Activated naive CD8-positive, alpha-beta T cell (primary cell): ENCODE measurements around the gene CTXN3.

Experiments used
- H3K27ac Mint-ChIP-seq: one replicate; pipeline ENCODE4 v1.8.0; 2021; ENCODE audit warnings: mixed read lengths
- H3K27me3 Mint-ChIP-seq: one replicate; pipeline ENCODE4 v1.8.0; 2021; ENCODE audit warnings: mixed read lengths
- H3K36me3 Mint-ChIP-seq: one replicate; pipeline ENCODE4 v1.8.0; 2021; ENCODE audit warnings: mixed read lengths
- H3K4me1 Mint-ChIP-seq: one replicate; pipeline ENCODE4 v1.8.0; 2021; ENCODE audit warnings: low read depth, mixed read lengths
- H3K4me3 Mint-ChIP-seq: one replicate; pipeline ENCODE4 v1.8.0; 2021; ENCODE audit warnings: mild to moderate bottlenecking, mixed read lengths
- H3K9me3 Mint-ChIP-seq: one replicate; pipeline ENCODE4 v1.8.0; 2021; ENCODE audit warnings: low read depth, mixed read lengths

CTXN3 gene

GRCh38 chr5:127649018-127649439 lies at the start of gene CTXN3:
Gene CTXN3, plus strand, starts transcription at chr5:127649082. Its CDS starts 8,440 bp downstream, at chr5:127657522.
- Mint-ChIP-seq H3K9me3 (no peaks in the 10 kb centered on the region), H3K27me3 (peaks cover 3% of the 10 kb centered on the region), H3K27ac (no peak within 1 kb of the TSS), H3K36me3 (no peaks in the 10 kb centered on the region), H3K4me1 (no peaks in the 10 kb centered on the region), H3K4me3 (no peak within 1 kb of the TSS)

- no peaks in the 10 kb centered on the region for H3K36me3 Mint-ChIP-seq
- H3K27ac Mint-ChIP-seq: no peak overlapping the region
- peaks cover 17% of the 10 kb centered on the region for H3K4me1 Mint-ChIP-seq
- peaks cover 6% of the 10 kb centered on the region for H3K27me3 Mint-ChIP-seq
- no peak overlapping the region for H3K4me3 Mint-ChIP-seq
- H3K9me3 Mint-ChIP-seq: no peaks in the 10 kb centered on the region
These were observed 49.6 kb upstream of the CTXN3 start for GRCh38 chr5:127599320-127599719.

GRCh38 chr5:127599847-127600246 lies 49.0 kb upstream of the CTXN3 start:
- Mint-ChIP-seq H3K27ac (no peak overlapping the region), H3K4me1 (peaks cover 17% of the 10 kb centered on the region)

GRCh38 chr5:127601111-127601510 lies 47.8 kb upstream of the CTXN3 start:
- no peak overlapping the region for H3K4me3 Mint-ChIP-seq
- H3K4me1 Mint-ChIP-seq: peaks cover 8% of the 10 kb centered on the region
- H3K9me3 Mint-ChIP-seq: no peaks in the 10 kb centered on the region
- H3K27me3 Mint-ChIP-seq: peaks cover 6% of the 10 kb centered on the region
- H3K27ac Mint-ChIP-seq: no peak overlapping the region
- no peaks in the 10 kb centered on the region for H3K36me3 Mint-ChIP-seq

More at GRCh38 chr5:127599847-127600246, 49.0 kb upstream of the CTXN3 start:
- Mint-ChIP-seq H3K4me3 (no peak overlapping the region), H3K9me3 (no peaks in the 10 kb centered on the region), H3K27me3 (peaks cover 6% of the 10 kb centered on the region), H3K36me3 (no peaks in the 10 kb centered on the region)

GRCh38 chr5:127601601-127602000 lies 47.3 kb upstream of the CTXN3 start:
- Mint-ChIP-seq H3K27me3 (peaks cover 6% of the 10 kb centered on the region), H3K9me3 (no peaks in the 10 kb centered on the region), H3K36me3 (no peaks in the 10 kb centered on the region), H3K4me3 (no peak overlapping the region), H3K4me1 (peaks cover 5% of the 10 kb centered on the region), H3K27ac (no peak overlapping the region)

GRCh38 chr5:127602481-127602880 lies 46.4 kb upstream of the CTXN3 start:
- H3K4me1 Mint-ChIP-seq: peaks cover 3% of the 10 kb centered on the region
- no peak overlapping the region for H3K4me3 Mint-ChIP-seq
- H3K27me3 Mint-ChIP-seq: peaks cover 6% of the 10 kb centered on the region
- no peak overlapping the region for H3K27ac Mint-ChIP-seq
- H3K36me3 Mint-ChIP-seq: no peaks in the 10 kb centered on the region
- H3K9me3 Mint-ChIP-seq: no peaks in the 10 kb centered on the region

GRCh38 chr5:127602896-127603844 lies 45.7 kb upstream of the CTXN3 start:
- Mint-ChIP-seq H3K9me3 (no peaks in the 10 kb centered on the region), H3K27me3 (peaks cover 6% of the 10 kb centered on the region), H3K27ac (no peak overlapping the region)

GRCh38 chr5:127608077-127608660 lies 40.7 kb upstream of the CTXN3 start:
- Mint-ChIP-seq H3K9me3 (no peaks in the 10 kb centered on the region), H3K27ac (no peak overlapping the region), H3K4me3 (no peak overlapping the region), H3K36me3 (peaks cover 3% of the 10 kb centered on the region), H3K27me3 (no peaks in the 10 kb centered on the region), H3K4me1 (peaks cover 3% of the 10 kb centered on the region)

More at GRCh38 chr5:127602896-127603844, 45.7 kb upstream of the CTXN3 start:
- no peaks in the 10 kb centered on the region for H3K36me3 Mint-ChIP-seq
- H3K4me1 Mint-ChIP-seq: peaks cover 3% of the 10 kb centered on the region
- H3K4me3 Mint-ChIP-seq: no peak overlapping the region

GRCh38 chr5:127609011-127609410 lies 39.9 kb upstream of the CTXN3 start:
- no peak overlapping the region for H3K4me3 Mint-ChIP-seq
- H3K9me3 Mint-ChIP-seq: no peaks in the 10 kb centered on the region
- no peak overlapping the region for H3K27ac Mint-ChIP-seq
- H3K27me3 Mint-ChIP-seq: no peaks in the 10 kb centered on the region
- peaks cover 3% of the 10 kb centered on the region for H3K36me3 Mint-ChIP-seq
- H3K4me1 Mint-ChIP-seq: no peaks in the 10 kb centered on the region

GRCh38 chr5:127609957-127610356 lies 38.9 kb upstream of the CTXN3 start:
- H3K4me3 Mint-ChIP-seq: no peak overlapping the region
- peaks cover 3% of the 10 kb centered on the region for H3K36me3 Mint-ChIP-seq
- no peaks in the 10 kb centered on the region for H3K4me1 Mint-ChIP-seq
- no peaks in the 10 kb centered on the region for H3K9me3 Mint-ChIP-seq
- no peaks in the 10 kb centered on the region for H3K27me3 Mint-ChIP-seq
- no peak overlapping the region for H3K27ac Mint-ChIP-seq

- Mint-ChIP-seq H3K27ac (no peak overlapping the region), H3K27me3 (peaks cover 1% of the 10 kb centered on the region), H3K4me3 (no peak overlapping the region), H3K4me1 (no peaks in the 10 kb centered on the region), H3K36me3 (peaks cover 3% of the 10 kb centered on the region), H3K9me3 (no peaks in the 10 kb centered on the region)
These were observed 36.3 kb upstream of the CTXN3 start for GRCh38 chr5:127612441-127613141.

- no peaks in the 10 kb centered on the region for H3K9me3 Mint-ChIP-seq
- no peaks in the 10 kb centered on the region for H3K4me1 Mint-ChIP-seq
- peaks cover 5% of the 10 kb centered on the region for H3K36me3 Mint-ChIP-seq
- H3K27me3 Mint-ChIP-seq: peaks cover 1% of the 10 kb centered on the region
- H3K27ac Mint-ChIP-seq: no peak overlapping the region
- H3K4me3 Mint-ChIP-seq: no peak overlapping the region
These were observed 33.0 kb upstream of the CTXN3 start for GRCh38 chr5:127615916-127616315.

- H3K4me1 Mint-ChIP-seq: no peaks in the 10 kb centered on the region
- H3K27me3 Mint-ChIP-seq: peaks cover 1% of the 10 kb centered on the region
- no peak overlapping the region for H3K4me3 Mint-ChIP-seq
- no peaks in the 10 kb centered on the region for H3K9me3 Mint-ChIP-seq
- peaks cover 2% of the 10 kb centered on the region for H3K36me3 Mint-ChIP-seq
- H3K27ac Mint-ChIP-seq: no peak overlapping the region
These were observed 28.9 kb upstream of the CTXN3 start for GRCh38 chr5:127619908-127620479.

GRCh38 chr5:127621601-127622325 lies 27.1 kb upstream of the CTXN3 start:
- H3K4me3 Mint-ChIP-seq: no peak overlapping the region
- H3K36me3 Mint-ChIP-seq: peaks cover 2% of the 10 kb centered on the region
- H3K27me3 Mint-ChIP-seq: no peaks in the 10 kb centered on the region
- H3K4me1 Mint-ChIP-seq: no peaks in the 10 kb centered on the region
- H3K9me3 Mint-ChIP-seq: no peaks in the 10 kb centered on the region
- no peak overlapping the region for H3K27ac Mint-ChIP-seq
